Spleen (tissue), 7 donors: ENCODE measurements around the gene PMPCA.

Experiments
- CTCF ChIP-seq, 11 experiments: fragments of 200-600 bp in 7 of 11; fragments of 450-650 bp in 4 of 11; sonication (generic) in 4 of 11; IDR thresholded peaks in 8 of 11; conservative IDR thresholded peaks in 3 of 11; 1 replicate in 7 of 11; 2 replicates in 4 of 11; pipeline versions ENCODE4 v1.4.0 to v1.8.0; 2016 to 2021; ENCODE audit warnings: antibody characterized with exemption in 11 of 11, inconsistent platforms in 4 of 11, mild to moderate bottlenecking in 1 of 11
- POLR2A ChIP-seq, 3 donors: fragments of 450-650 bp; IDR thresholded peaks; one replicate each; pipeline ENCODE4 v1.5.1; 2017; ENCODE audit warnings: antibody characterized with exemption in 3 of 3, mild to moderate bottlenecking in 1 of 3
- POLR2AphosphoS5 ChIP-seq, 3 donors: sonication (generic); formaldehyde crosslinking; IDR thresholded peaks; one replicate each; pipeline ENCODE4 v1.5.1; 2017; ENCODE audit warnings: antibody characterized with exemption in 3 of 3
- donor health status: DM: no; HTN: no; CAD: no; lungs with moderate emphysema.
- donor health status: DM: no; HTN: no; CAD: no.
- donor health status: DM: no; HTN: no; CAD: no.

GRCh38 chr9:136368190-136368589, 42.3 kb upstream of the PMPCA start:
- TF ChIP-seq CTCF (IDR thresholded peaks at IDR 0.05 in 8 of 11, conservative IDR thresholded peaks at IDR 0.05 in 3 of 11) (no peak), POLR2AphosphoS5 (IDR thresholded peaks at IDR 0.05) (no peak), POLR2A (IDR thresholded peaks at IDR 0.05) (no peak)
